ENCODE measurements around the gene TNNC1.
A peak's percentile ranks its signal among the peaks of the same experiment; 100 is the strongest.

The TNNC1 gene

DNA sequence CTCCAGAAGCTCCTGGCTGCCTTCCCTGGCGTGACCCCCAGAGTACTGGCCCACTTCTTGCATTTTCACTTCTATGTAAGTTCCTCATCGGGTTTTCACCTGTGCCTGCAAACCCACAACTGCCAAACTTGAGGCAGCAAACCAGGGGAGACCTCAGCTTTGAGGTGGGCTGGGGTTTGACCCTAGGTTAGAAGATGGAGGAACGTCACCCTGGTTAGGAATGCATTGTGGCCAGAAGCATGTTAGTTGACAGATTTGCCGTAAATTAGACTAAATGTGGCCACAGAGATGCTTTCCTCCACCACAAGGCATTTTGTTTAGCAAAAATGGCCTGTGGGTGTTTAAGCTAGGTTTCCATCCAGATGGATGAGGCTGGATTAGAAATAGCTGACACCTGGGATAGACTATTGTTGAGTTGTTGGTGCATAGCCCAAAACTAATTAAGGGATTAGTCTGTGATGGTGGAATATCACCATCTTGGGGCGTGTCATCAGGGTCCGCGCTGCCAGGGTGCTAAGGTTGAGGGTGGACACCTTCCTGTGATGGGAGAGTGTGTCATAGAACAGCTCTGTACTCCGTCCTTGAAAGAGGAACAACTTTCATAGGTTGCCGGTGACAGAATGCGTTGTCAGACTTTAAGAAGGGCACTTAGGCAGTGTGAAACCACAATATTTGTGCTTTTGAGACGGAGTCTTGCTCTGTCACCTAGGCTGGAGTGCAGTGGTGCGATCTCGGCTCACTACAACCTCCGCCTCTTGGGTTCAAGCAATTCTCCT, 5.1 kb upstream of the TNNC1 start:
- Histone ChIP-seq H3K27me3 (ENCODE audit: control insufficient read depth in 5 of 5, insufficient read depth in 4 of 5, low read length in 5 of 5) (no peaks in the 10 kb centered on the region), H3K27ac (ENCODE audit: low read depth, low read length) (no peak overlapping the region), H3K4me3 (ENCODE audit: low read depth in 1 of 5, low read length in 5 of 5) (no peak overlapping the region), H3K4me1 (ENCODE audit: control insufficient read depth in 5 of 5, insufficient read depth in 5 of 5, low read length in 5 of 5) (peaks cover 3 to 38% (median 25%) of the 10 kb centered on the region in 5 donors), H3K9ac (ENCODE audit: low read length in 5 of 5) (no peak overlapping the region), H3K9me3 (ENCODE audit: control insufficient read depth in 5 of 5, low read length in 5 of 5) (no peaks in the 10 kb centered on the region), H3K36me3 (ENCODE audit: control insufficient read depth in 5 of 5, insufficient read depth in 5 of 5, low read length in 5 of 5) (peaks cover 11 to 41% (median 32%) of the 10 kb centered on the region in 5 donors)

DNA sequence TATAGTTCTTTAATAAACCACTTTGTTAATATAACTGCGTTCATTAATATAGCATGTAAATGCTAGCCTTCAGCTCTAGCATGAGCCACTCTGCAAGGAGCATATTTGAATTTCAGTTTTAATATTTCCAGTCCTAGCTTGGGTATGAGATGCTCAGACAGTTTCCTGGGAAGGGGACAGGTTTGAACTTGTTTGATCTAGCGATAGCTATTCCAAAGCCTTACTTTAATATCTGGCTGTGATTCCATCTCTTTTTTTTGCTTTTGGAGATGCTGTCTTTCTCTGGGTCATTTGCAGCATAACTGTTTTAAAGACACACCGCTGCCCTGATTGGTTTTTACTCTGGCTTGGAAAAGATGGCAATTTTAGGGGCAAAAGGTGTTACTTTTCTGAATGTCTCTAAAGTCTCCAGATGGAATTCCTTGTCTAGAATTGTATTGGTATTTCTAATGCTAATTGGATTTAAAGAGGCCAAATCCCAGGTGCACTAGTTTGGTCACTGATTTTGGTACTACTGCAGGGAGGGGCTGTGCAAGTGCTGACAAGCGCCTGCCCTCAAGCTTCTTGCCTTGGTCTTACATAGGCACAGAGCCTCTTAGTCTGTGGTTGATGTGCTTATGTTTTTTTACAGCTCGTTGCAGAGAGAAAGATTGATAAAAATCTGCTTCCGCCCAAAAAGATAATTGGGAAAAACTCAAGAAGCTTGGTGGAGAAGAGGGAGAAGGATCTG, 4.4 kb upstream of the TNNC1 start:
- H3K9me3 ChIP-seq (ENCODE audit: control insufficient read depth in 5 of 5, low read length in 5 of 5): no peaks in the 10 kb centered on the region
- H3K27me3 ChIP-seq (ENCODE audit: control insufficient read depth in 5 of 5, insufficient read depth in 4 of 5, low read length in 5 of 5): no peaks in the 10 kb centered on the region
- peaks cover 10 to 40% (median 32%) of the 10 kb centered on the region in 5 donors for H3K36me3 ChIP-seq (ENCODE audit: control insufficient read depth in 5 of 5, insufficient read depth in 5 of 5, low read length in 5 of 5)
- no peak overlapping the region for H3K4me3 ChIP-seq (ENCODE audit: low read depth in 1 of 5, low read length in 5 of 5)
- no peak overlapping the region for H3K9ac ChIP-seq (ENCODE audit: low read length in 5 of 5)
- H3K4me1 ChIP-seq (ENCODE audit: control insufficient read depth in 5 of 5, insufficient read depth in 5 of 5, low read length in 5 of 5): peaks cover 3 to 41% (median 25%) of the 10 kb centered on the region in 5 donors
- H3K27ac ChIP-seq (ENCODE audit: low read depth, low read length): no peak overlapping the region

DNA sequence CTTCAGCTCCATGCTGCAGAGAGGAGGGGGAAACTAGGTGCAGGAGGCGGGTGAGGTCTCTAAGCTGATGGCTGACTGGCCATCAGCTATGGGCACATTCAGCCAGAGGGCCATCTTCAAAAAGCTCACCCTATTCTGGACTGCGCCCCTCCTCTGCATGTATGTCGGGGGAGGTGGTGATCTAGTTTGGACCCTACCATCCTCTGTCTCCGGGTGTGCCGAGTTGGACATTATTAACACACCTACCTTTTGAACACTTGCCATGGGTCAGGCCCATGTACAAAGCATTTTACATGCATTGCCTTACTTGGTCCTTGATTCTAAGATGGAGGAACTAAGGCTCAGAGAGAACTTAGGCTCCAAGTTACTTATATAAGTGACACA, 3.0 kb upstream of the TNNC1 start:
- Histone ChIP-seq H3K4me1 (ENCODE audit: control insufficient read depth in 5 of 5, insufficient read depth in 5 of 5, low read length in 5 of 5) (peaks cover 3 to 34% (median 25%) of the 10 kb centered on the region in 5 donors), H3K36me3 (ENCODE audit: control insufficient read depth in 5 of 5, insufficient read depth in 5 of 5, low read length in 5 of 5) (peaks cover 8 to 35% (median 28%) of the 10 kb centered on the region in 5 donors), H3K9ac (ENCODE audit: low read length in 5 of 5) (peak overlapping the region in 3 of 5 donors; percentile 68 to 87 (median 78))

DNA sequence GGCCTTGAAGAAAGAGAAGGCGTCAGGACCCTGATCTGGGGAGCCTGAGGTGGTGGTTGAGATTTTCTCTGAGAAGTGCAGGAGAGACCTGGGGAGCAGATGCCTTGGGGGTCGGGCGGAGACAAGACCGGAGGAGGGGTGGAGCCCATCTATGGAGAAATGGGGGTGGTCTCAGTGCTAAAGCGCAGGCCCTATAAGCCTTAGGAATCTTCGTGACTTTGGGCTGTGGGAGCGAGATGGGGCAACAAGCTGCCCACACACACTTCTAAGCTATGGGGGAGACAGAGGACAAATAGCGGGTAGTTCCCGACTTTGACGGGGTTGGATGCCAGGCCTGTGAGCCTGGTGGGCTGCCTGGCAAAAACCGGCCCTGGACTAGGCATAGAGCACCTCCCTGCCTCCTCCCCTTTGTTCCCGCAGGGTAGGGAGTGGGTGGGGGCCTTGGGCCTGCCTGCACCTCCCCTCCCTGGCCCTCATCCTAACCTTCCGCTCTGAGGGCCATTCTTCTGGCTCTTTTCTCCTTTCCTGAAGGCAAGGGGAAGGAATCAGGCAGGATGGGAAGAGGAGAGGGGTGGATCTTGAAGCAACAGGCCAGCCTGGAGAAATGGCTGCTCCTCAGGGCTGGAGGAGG, 2.4 kb upstream of the TNNC1 start:
- Histone ChIP-seq H3K4me1 (ENCODE audit: control insufficient read depth in 5 of 5, insufficient read depth in 5 of 5, low read length in 5 of 5) (peaks cover 3 to 33% (median 25%) of the 10 kb centered on the region in 5 donors), H3K36me3 (ENCODE audit: control insufficient read depth in 5 of 5, insufficient read depth in 5 of 5, low read length in 5 of 5) (peaks cover 8 to 35% (median 26%) of the 10 kb centered on the region in 5 donors), H3K9ac (ENCODE audit: low read length in 5 of 5) (peak overlapping the region; percentile 68 to 87 (median 78))

More for the DNA sequence above, 3.0 kb upstream of the TNNC1 start:
- no peaks in the 10 kb centered on the region for H3K27me3 ChIP-seq (ENCODE audit: control insufficient read depth in 5 of 5, insufficient read depth in 4 of 5, low read length in 5 of 5)
- peak overlapping the region; percentile 51 to 86 (median 78) for H3K4me3 ChIP-seq (ENCODE audit: low read depth in 1 of 5, low read length in 5 of 5)
- no peaks in the 10 kb centered on the region for H3K9me3 ChIP-seq (ENCODE audit: control insufficient read depth in 5 of 5, low read length in 5 of 5)
- H3K27ac ChIP-seq (ENCODE audit: low read depth, low read length): peak overlapping the region; percentile 80

DNA sequence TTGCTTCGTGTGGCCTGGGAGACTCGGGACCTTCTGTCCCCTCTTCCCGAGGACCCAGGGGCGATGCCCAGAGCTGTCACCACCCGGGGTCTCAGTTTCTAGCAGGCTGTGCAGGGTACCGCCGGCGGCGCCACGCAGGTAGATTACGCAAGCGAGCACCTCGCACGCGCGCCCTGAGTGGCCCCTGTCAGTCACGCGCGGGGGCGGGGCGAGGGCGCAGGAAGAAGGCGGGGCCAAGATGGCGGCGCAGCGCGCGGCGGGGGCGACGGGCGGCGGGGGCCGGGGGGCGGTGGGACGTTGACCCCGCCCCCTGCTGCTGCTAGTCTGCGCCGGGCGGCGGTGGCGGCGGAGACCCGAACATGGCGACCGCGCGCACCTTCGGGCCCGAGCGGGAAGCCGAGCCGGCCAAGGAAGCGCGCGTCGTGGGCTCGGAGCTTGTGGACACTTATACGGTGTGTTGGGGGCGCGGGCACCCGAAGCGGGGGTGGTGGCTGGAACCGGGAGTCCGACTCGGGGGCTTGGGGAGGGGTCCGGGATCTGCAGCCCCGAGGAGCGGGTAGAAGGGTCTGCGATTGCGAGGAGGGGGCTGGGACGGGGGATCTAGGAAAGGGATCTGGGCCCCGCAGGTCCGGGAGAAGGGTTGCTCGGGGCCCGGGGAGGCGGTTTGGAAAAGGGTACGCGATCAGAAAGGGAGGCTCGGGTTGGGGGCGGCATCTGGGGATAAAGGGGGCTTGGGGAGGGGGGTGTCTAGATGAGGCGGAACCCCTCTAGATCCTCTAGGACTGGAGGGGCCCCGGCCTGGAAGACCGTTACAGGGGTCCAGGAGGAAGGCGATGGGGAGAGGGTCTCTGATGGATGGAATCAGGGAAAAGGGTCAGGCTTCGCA, 1.7 kb upstream of the TNNC1 start, which contains the start of gene NISCH:
Gene NISCH, plus strand, starts transcription at position 322 of the 886 bp plus-strand sequence. Its CDS starts 38 bp downstream, at position 360.
- no peaks in the 10 kb centered on the region for H3K9me3 ChIP-seq (ENCODE audit: control insufficient read depth in 5 of 5, low read length in 5 of 5)
- no peaks in the 10 kb centered on the region for H3K27me3 ChIP-seq (ENCODE audit: control insufficient read depth in 5 of 5, insufficient read depth in 4 of 5, low read length in 5 of 5)
- H3K9ac ChIP-seq (ENCODE audit: low read length in 5 of 5): peak within 1 kb of the TSS; percentile 79 to 94 (median 87)
- peaks cover 3 to 33% (median 25%) of the 10 kb centered on the region in 5 donors for H3K4me1 ChIP-seq (ENCODE audit: control insufficient read depth in 5 of 5, insufficient read depth in 5 of 5, low read length in 5 of 5)
- H3K4me3 ChIP-seq (ENCODE audit: low read depth in 1 of 5, low read length in 5 of 5): peak within 1 kb of the TSS; percentile 80 to 90 (median 86)
- H3K27ac ChIP-seq (ENCODE audit: low read depth, low read length): peak within 1 kb of the TSS; percentile 93
- H3K36me3 ChIP-seq (ENCODE audit: control insufficient read depth in 5 of 5, insufficient read depth in 5 of 5, low read length in 5 of 5): peaks cover 8 to 27% (median 18%) of the 10 kb centered on the region in 5 donors

More for the DNA sequence above, 2.4 kb upstream of the TNNC1 start:
- Histone ChIP-seq H3K9me3 (ENCODE audit: control insufficient read depth in 5 of 5, low read length in 5 of 5) (no peaks in the 10 kb centered on the region), H3K27ac (ENCODE audit: low read depth, low read length) (peak overlapping the region; percentile 80), H3K4me3 (ENCODE audit: low read depth in 1 of 5, low read length in 5 of 5) (peak overlapping the region; percentile 64 to 90 (median 81)), H3K27me3 (ENCODE audit: control insufficient read depth in 5 of 5, insufficient read depth in 4 of 5, low read length in 5 of 5) (no peaks in the 10 kb centered on the region)

DNA sequence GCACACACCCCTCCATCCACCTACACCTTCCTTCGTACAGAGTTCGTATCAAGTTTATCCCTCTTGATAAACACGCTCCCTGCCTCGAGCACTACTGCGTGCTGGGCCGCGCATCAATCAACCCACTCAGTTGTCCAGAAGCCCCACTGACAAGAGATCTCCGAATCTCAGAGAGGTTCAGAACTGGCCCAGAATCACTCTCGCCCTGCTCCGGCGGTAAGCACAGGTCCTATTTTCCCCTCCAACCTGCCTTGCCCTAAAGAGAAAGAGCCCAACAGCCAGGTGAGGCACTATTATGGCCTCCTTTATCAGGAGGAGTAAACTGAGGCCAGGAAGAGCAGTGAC, 1.1 kb upstream of the TNNC1 start:
- Histone ChIP-seq H3K27me3 (ENCODE audit: control insufficient read depth in 5 of 5, insufficient read depth in 4 of 5, low read length in 5 of 5) (no peaks in the 10 kb centered on the region), H3K9me3 (ENCODE audit: control insufficient read depth in 5 of 5, low read length in 5 of 5) (no peaks in the 10 kb centered on the region), H3K4me1 (ENCODE audit: control insufficient read depth in 5 of 5, insufficient read depth in 5 of 5, low read length in 5 of 5) (peaks cover 3 to 33% (median 25%) of the 10 kb centered on the region in 5 donors), H3K9ac (ENCODE audit: low read length in 5 of 5) (peak overlapping the region; percentile 79 to 94 (median 81)), H3K27ac (ENCODE audit: low read depth, low read length) (peak overlapping the region; percentile 93), H3K4me3 (ENCODE audit: low read depth in 1 of 5, low read length in 5 of 5) (peak overlapping the region; percentile 80 to 89 (median 86)), H3K36me3 (ENCODE audit: control insufficient read depth in 5 of 5, insufficient read depth in 5 of 5, low read length in 5 of 5) (peaks cover 8 to 22% (median 14%) of the 10 kb centered on the region in 5 donors)

DNA sequence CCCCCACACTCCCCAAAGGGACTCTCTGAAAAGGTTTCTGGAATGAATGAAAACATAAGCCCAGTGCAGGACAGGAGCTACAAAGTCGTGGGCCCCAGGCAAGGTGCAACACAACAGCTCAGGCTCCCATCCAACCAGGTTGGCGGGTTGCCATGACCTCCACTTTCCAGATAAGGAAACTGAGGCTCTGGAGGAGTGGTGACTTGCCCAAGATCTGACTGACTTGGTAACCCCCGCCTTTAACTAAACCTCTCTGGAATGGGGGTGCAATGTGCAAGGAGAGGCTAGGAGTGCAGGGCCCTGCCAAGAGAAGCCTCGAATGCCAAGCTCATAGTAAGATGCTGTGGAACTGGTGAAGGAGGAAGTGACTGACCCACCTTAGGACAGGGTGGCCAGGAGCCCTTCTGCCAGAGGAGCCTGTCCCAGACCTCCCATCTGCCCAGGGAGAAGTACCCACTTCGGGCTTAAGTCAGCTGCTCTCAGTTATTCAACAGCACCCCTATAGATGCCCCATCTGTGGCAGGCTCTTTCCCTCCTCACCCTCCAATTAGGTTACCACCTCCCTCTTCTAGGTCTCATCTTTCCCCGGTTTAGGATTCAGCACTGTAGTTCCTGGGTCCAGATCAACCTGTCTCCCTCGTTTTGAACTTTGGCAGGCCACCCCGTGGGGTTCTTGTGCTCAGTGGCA, 553 bp upstream of the TNNC1 start:
- peak overlapping the region in 3 of 5 donors; percentile 81 to 94 (median 87) for H3K9ac ChIP-seq (ENCODE audit: low read length in 5 of 5)
- H3K4me3 ChIP-seq (ENCODE audit: low read depth in 1 of 5, low read length in 5 of 5): peak overlapping the region in 4 of 5 donors; percentile 80 to 89 (median 84)
- no peaks in the 10 kb centered on the region for H3K9me3 ChIP-seq (ENCODE audit: control insufficient read depth in 5 of 5, low read length in 5 of 5)
- peak overlapping the region; percentile 93 for H3K27ac ChIP-seq (ENCODE audit: low read depth, low read length)
- peaks cover 3 to 33% (median 25%) of the 10 kb centered on the region in 5 donors for H3K4me1 ChIP-seq (ENCODE audit: control insufficient read depth in 5 of 5, insufficient read depth in 5 of 5, low read length in 5 of 5)
- H3K36me3 ChIP-seq (ENCODE audit: control insufficient read depth in 5 of 5, insufficient read depth in 5 of 5, low read length in 5 of 5): peaks cover 8 to 22% (median 12%) of the 10 kb centered on the region in 5 donors
- no peaks in the 10 kb centered on the region for H3K27me3 ChIP-seq (ENCODE audit: control insufficient read depth in 5 of 5, insufficient read depth in 4 of 5, low read length in 5 of 5)

DNA sequence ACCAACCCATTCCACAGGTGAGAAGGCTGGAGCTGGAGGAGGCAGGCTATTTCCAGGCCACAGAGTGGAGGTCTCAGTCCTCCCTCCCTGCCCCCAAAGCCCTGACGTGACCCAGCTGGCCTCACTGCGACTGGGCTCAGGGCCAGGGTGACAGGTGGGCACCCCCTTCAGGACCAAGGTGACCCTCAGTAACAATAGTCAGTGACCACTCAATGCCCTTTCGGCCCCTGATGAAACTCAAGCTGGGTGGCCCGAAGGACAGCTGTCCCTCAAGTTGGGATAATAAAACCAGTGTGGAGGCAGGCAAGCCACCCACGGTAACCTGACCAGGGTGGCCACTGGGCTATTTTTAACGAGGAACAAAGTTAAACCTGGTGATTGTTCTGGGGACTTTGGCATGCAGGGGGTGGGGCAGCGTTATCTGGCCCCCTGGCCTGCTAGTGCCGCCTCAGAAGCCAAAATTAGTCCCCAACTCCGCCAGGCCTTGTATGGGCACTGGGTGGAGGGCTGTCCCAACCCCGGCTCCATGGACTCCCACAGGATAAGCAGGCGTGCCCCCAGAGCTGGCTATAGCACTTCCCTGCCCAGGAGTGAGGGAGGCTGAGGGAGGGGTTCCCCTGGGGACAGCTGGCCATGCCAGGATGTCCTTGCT, 1.1 kb downstream of the TNNC1 start:
- Histone ChIP-seq H3K4me1 (ENCODE audit: control insufficient read depth in 5 of 5, insufficient read depth in 5 of 5, low read length in 5 of 5) (peaks cover 3 to 33% (median 25%) of the 10 kb centered on the region in 5 donors), H3K27me3 (ENCODE audit: control insufficient read depth in 5 of 5, insufficient read depth in 4 of 5, low read length in 5 of 5) (no peaks in the 10 kb centered on the region), H3K4me3 (ENCODE audit: low read depth in 1 of 5, low read length in 5 of 5) (no peak overlapping the region), H3K36me3 (ENCODE audit: control insufficient read depth in 5 of 5, insufficient read depth in 5 of 5, low read length in 5 of 5) (peaks cover 0 to 6% (median 0%) of the 10 kb centered on the region in 5 donors), H3K9me3 (ENCODE audit: control insufficient read depth in 5 of 5, low read length in 5 of 5) (no peaks in the 10 kb centered on the region), H3K9ac (ENCODE audit: low read length in 5 of 5) (no peak overlapping the region), H3K27ac (ENCODE audit: low read depth, low read length) (no peak overlapping the region)
